ENCODE measurements around the gene NTM.

DNA sequence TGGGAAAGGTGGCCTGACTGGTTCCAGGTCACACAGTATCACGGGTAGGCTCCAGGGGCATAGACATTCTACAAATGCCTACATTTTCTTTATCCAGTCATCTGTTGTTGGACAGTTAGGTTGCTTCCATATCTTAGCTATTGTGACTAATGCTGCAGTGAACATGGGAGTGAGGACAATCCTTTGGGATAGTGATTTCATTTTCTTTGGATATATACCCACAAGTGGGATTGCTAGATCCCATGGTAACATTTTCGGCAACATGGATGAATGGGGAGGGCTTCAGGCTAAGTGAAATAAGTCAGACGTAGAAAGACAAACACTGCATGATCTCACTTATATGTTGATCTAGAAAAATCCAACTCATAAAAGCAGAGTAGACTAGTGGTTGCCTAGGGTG, 744.3 kb downstream of the NTM start:
- TF ChIP-seq POLR2A (IDR thresholded peaks at IDR 0.05; ENCODE audit: low read depth, low read length) = no peak
- no peak for TF ChIP-seq POLR2AphosphoS5 (IDR thresholded peaks at IDR 0.05; ENCODE audit: low read depth, low read length)

Data from GM12892 (cell line).